ENCODE measurements around the gene RP9. TPM values are rescaled to one million over a fixed set of nuclear protein-coding genes. Genes with fewer than 3 reads are reported as not detected.

RP9 gene
- total and polyA plus RNA-seq, 2 of the 4 experiments (the other 2 are of a cell fraction) = 9.5 to 18.1 TPM

- Histone ChIP-seq H3K36me3 (ENCODE audit: control insufficient read depth, insufficient read depth, low read length) (no peaks in the 10 kb centered on the region; the same call in 1 of the 2 replicates), H3K9ac (ENCODE audit: low read depth, low read length) (peak overlapping the region; percentile 60; the same call in 1 of the 2 replicates), H3K4me2 (ENCODE audit: low read depth, low read length) (peak overlapping the region; percentile 79), H2BK120ac (ENCODE audit: low read depth, low read length) (peak overlapping the region; percentile 62; the same call in 1 of the 2 replicates), H4K20me1 (ENCODE audit: insufficient read depth, low read length) (peaks cover 11% of the 10 kb centered on the region), H3K56ac (ENCODE audit: extremely low read depth, insufficient read depth, low read length) (no peak overlapping the region), H2BK20ac (ENCODE audit: low read depth, low read length) (no peak overlapping the region), H3K4ac (ENCODE audit: low read depth, low read length) (no peak overlapping the region), H2BK15ac (ENCODE audit: low read depth, low read length) (no peak overlapping the region), H3K27ac (ENCODE audit: insufficient read depth, low read length) (no peak overlapping the region), H3K4me1 (ENCODE audit: control insufficient read depth, insufficient read depth, low read length) (peaks cover 6% of the 10 kb centered on the region), H3K18ac (ENCODE audit: low read depth, low read length) (no peak overlapping the region), H4K5ac (ENCODE audit: low read depth, low read length) (no peak overlapping the region), H3K23ac (ENCODE audit: low read depth, low read length) (no peak overlapping the region), H3K4me3 (ENCODE audit: insufficient read depth, low read depth, low read length) (peak overlapping the region; percentile 68), H3K9me1 (ENCODE audit: insufficient read depth, low read length) (no peaks in the 10 kb centered on the region), H3K9me3 (ENCODE audit: control insufficient read depth, insufficient read depth, low read length) (no peaks in the 10 kb centered on the region), H2AK9ac (replicated peaks; ENCODE audit: low read depth, low read length, poor library complexity) (no peak overlapping the region), H4K8ac (ENCODE audit: low read depth in 2 of 2, low read length in 2 of 2) (peak overlapping the region in 1 of 2 experiments; percentile 22; a peak in 1 of 4 replicates), H2BK5ac (ENCODE audit: low read depth, low read length, poor library complexity, severe bottlenecking) (no peak overlapping the region), H4K91ac (ENCODE audit: insufficient read depth, low read depth, low read length) (no peak overlapping the region), H3K27me3 (ENCODE audit: control insufficient read depth, insufficient read depth, low read length) (peaks cover 6% of the 10 kb centered on the region; the same call in 1 of the 2 replicates), H2AFZ (replicated peaks; ENCODE audit: low read length, poor library complexity) (peak overlapping the region; percentile 95), H3K14ac (replicated peaks; ENCODE audit: low read depth, low read length) (no peak overlapping the region), H2AK5ac (ENCODE audit: low read depth, low read length) (no peak overlapping the region), H3K79me1 (ENCODE audit: low read depth in 1 of 2, low read length in 2 of 2) (peaks cover 20 to 27% of the 10 kb centered on the region in 2 experiments)
- DNase-seq = peak; percentile 39
- CTCF ChIA-PET = interaction anchor here (0.6 to 1.0 kb wide), 5 partner anchors 20 to 216 kb away, joined by 3 to 4 read pairs (median 3); no protein-coding TSS in a partner anchor
- in situ Hi-C loops (cut with MboI; ENCODE audit: low sequenced_read_pairs) = no loop called here
- no peak for ATAC-seq (ENCODE audit: low read depth)
- intact Hi-C loops (cut with micrococcal nuclease) = loop anchor here (2.0 to 5.0 kb wide), 5 partner anchors 152 to 615 kb away; partner anchors contain the start of genes AVL9, FKBP9 and KBTBD2
- 0% methylated on average over 3 of the region's 11 CpGs; no CpG with 5 or more reads in 1 of the 2 experiments for WGBS, 2 experiments (ENCODE audit: extremely low coverage in 2 of 2, insufficient read length in 1 of 2)
- BruUV-seq (replicated peaks) = no TSS peak
- TF ChIP-seq CHD1 (IDR thresholded peaks at IDR 0.05; ENCODE audit: low read depth, low read length) = no peak
- dilution Hi-C loops (cut with HindIII; ENCODE audit: low sequenced_read_pairs, unreplicated experiment) = no loop called here
- POLR2A ChIA-PET (ENCODE audit: unreplicated experiment) = interaction anchor here (0.6 kb wide), 1 partner anchor 15 kb away, joined by 3 read pairs; no protein-coding TSS in a partner anchor
Measured at GRCh38 chr7:33109758-33110238, 594 bp upstream of the RP9 start.
